ENCODE results near the gene SPOCK2. TPM values are rescaled to one million over a fixed set of nuclear protein-coding genes. Genes with fewer than 3 reads are reported as not detected.

The SPOCK2 gene
- polyA plus RNA-seq, 3 donors = 0.20 to 1.6 (median 0.45) TPM

GRCh38 chr10:72049969-72050781, 38.2 kb downstream of the SPOCK2 start:
- intact Hi-C loops (cut with micrococcal nuclease) = loop anchor here in 1 of 2 donors (10.0 kb wide), 1 partner anchor 295 kb away; no protein-coding TSS in a partner anchor
- H3K27me3 Mint-ChIP-seq (ENCODE audit: low read depth in 3 of 3) = peaks cover 2 to 7% (median 4%) of the 10 kb centered on the region in 3 donors

GRCh38 chr10:72049472-72049871, 38.9 kb downstream of the SPOCK2 start:
- peaks cover 5 to 6% of the 10 kb centered on the region in 2 donors for H3K9me3 ChIP-seq (replicated peaks in 1 of 2; ENCODE audit: control insufficient read depth in 1 of 2, insufficient read depth in 1 of 2, low read length in 2 of 2)
- intact Hi-C loops (cut with micrococcal nuclease) = no loop called here
- H3K4me1 Mint-ChIP-seq = no peaks in the 10 kb centered on the region
- H3K9ac ChIP-seq (ENCODE audit: insufficient read depth, low read length, poor library complexity, severe bottlenecking) = no peak overlapping the region
- no peak overlapping the region for H3K4me3 ChIP-seq (replicated peaks in 1 of 3; ENCODE audit: low read depth in 2 of 3, low read length in 3 of 3)
- WGBS (ENCODE audit: insufficient coverage) = 100% methylated on average over 1 of the region's 1 CpG
- H3K36me3 Mint-ChIP-seq = no peaks in the 10 kb centered on the region
- H3K27ac Mint-ChIP-seq = no peak overlapping the region
- H3K4me1 ChIP-seq (ENCODE audit: control insufficient read depth in 1 of 2, insufficient read depth in 2 of 2, low read length in 2 of 2) = no peaks in the 10 kb centered on the region
- peaks cover 0 to 13% (median 9%) of the 10 kb centered on the region in 7 donors for H3K9me3 Mint-ChIP-seq
- TF ChIP-seq CTCF (IDR thresholded peaks at IDR 0.05) = no peak
- H3K79me2 ChIP-seq (ENCODE audit: insufficient read depth, low read length) = no peaks in the 10 kb centered on the region
- H3K27me3 Mint-ChIP-seq (ENCODE audit: low read depth in 3 of 3) = peaks cover 2 to 7% (median 4%) of the 10 kb centered on the region in 3 donors
- H4K20me1 ChIP-seq (ENCODE audit: insufficient read depth, low read length) = no peaks in the 10 kb centered on the region
- H3K27me3 ChIP-seq (ENCODE audit: control insufficient read depth in 2 of 2, insufficient read depth in 2 of 2, low read length in 2 of 2) = no peaks in the 10 kb centered on the region
- no peak overlapping the region for H3K4me2 ChIP-seq (replicated peaks; ENCODE audit: extremely low read depth, low read length, poor library complexity, severe bottlenecking)
- no peak overlapping the region for H3K4me3 Mint-ChIP-seq
- no peak for DNase-seq
- H3K36me3 ChIP-seq (replicated peaks in 1 of 2; ENCODE audit: control insufficient read depth in 1 of 2, insufficient read depth in 2 of 2, low read length in 2 of 2) = no peaks in the 10 kb centered on the region
- no peak overlapping the region for H3K27ac ChIP-seq (ENCODE audit: low read depth in 1 of 2, low read length in 2 of 2)
- H2AFZ ChIP-seq (ENCODE audit: insufficient read depth, low read depth, low read length, poor library complexity, severe bottlenecking) = no peak overlapping the region

More at GRCh38 chr10:72049969-72050781, 38.2 kb downstream of the SPOCK2 start:
- Histone ChIP-seq H3K9ac (ENCODE audit: insufficient read depth, low read length, poor library complexity, severe bottlenecking) (no peak overlapping the region), H3K36me3 (replicated peaks in 1 of 2; ENCODE audit: control insufficient read depth in 1 of 2, insufficient read depth in 2 of 2, low read length in 2 of 2) (no peaks in the 10 kb centered on the region), H3K27ac (ENCODE audit: low read depth in 1 of 2, low read length in 2 of 2) (no peak overlapping the region), H3K4me1 (ENCODE audit: control insufficient read depth in 1 of 2, insufficient read depth in 2 of 2, low read length in 2 of 2) (no peaks in the 10 kb centered on the region), H4K20me1 (ENCODE audit: insufficient read depth, low read length) (no peaks in the 10 kb centered on the region), H3K9me3 (replicated peaks in 1 of 2; ENCODE audit: control insufficient read depth in 1 of 2, insufficient read depth in 1 of 2, low read length in 2 of 2) (peaks cover 5 to 6% of the 10 kb centered on the region in 2 donors), H2AFZ (ENCODE audit: insufficient read depth, low read depth, low read length, poor library complexity, severe bottlenecking) (no peak overlapping the region), H3K4me2 (replicated peaks; ENCODE audit: extremely low read depth, low read length, poor library complexity, severe bottlenecking) (no peak overlapping the region), H3K79me2 (ENCODE audit: insufficient read depth, low read length) (no peaks in the 10 kb centered on the region), H3K27me3 (ENCODE audit: control insufficient read depth in 2 of 2, insufficient read depth in 2 of 2, low read length in 2 of 2) (no peaks in the 10 kb centered on the region), H3K4me3 (replicated peaks in 1 of 3; ENCODE audit: low read depth in 2 of 3, low read length in 3 of 3) (no peak overlapping the region)
- no peak for DNase-seq
- Mint-ChIP-seq H3K27ac (peak overlapping the region in 1 of 7 donors; percentile 23), H3K4me1 (peaks cover 5% of the 10 kb centered on the region), H3K4me3 (peak overlapping the region in 1 of 2 donors; percentile 19), H3K36me3 (no peaks in the 10 kb centered on the region), H3K9me3 (peaks cover 0 to 13% (median 9%) of the 10 kb centered on the region in 7 donors)
- no peak for TF ChIP-seq CTCF (IDR thresholded peaks at IDR 0.05)
- 97% methylated on average over 2 of the region's 5 CpGs for WGBS (ENCODE audit: insufficient coverage)
